Measurements from ENCODE around the gene CEP89. TPM values are rescaled to one million over a fixed set of nuclear protein-coding genes. Genes with fewer than 3 reads are reported as not detected.
A peak's percentile ranks its signal among the peaks of the same experiment; 100 is the strongest.

Gene CEP89
- total RNA-seq, 1 experiment from 2014 or later = 3.2 TPM

GRCh38 chr19:32830231-32831014 is 141.3 kb downstream of the CEP89 start:
- Histone ChIP-seq H3K27ac (ENCODE audit: low read length) (no peak overlapping the region), H3K4me1 (ENCODE audit: low read length) (no peaks in the 10 kb centered on the region), H3K9me3 (ENCODE audit: low read length) (no peaks in the 10 kb centered on the region), H3K27me3 (ENCODE audit: low read length) (no peaks in the 10 kb centered on the region), H3K4me2 (ENCODE audit: low read depth, low read length, poor library complexity, severe bottlenecking) (no peak overlapping the region), H3K4me3 (ENCODE audit: low read length) (no peak overlapping the region), H3K9ac (ENCODE audit: low read length) (no peak overlapping the region), H3K9me2 (replicated peaks; ENCODE audit: insufficient read depth, low read length) (no peaks in the 10 kb centered on the region), H2AFZ (ENCODE audit: low read length) (no peak overlapping the region), H3K79me2 (ENCODE audit: low read length) (no peaks in the 10 kb centered on the region), H3K36me3 (ENCODE audit: insufficient read depth, low read length) (no peaks in the 10 kb centered on the region), H4K20me1 (ENCODE audit: insufficient read depth, low read depth, low read length) (no peaks in the 10 kb centered on the region)
- DNase-seq = peak; percentile 33

DNA sequence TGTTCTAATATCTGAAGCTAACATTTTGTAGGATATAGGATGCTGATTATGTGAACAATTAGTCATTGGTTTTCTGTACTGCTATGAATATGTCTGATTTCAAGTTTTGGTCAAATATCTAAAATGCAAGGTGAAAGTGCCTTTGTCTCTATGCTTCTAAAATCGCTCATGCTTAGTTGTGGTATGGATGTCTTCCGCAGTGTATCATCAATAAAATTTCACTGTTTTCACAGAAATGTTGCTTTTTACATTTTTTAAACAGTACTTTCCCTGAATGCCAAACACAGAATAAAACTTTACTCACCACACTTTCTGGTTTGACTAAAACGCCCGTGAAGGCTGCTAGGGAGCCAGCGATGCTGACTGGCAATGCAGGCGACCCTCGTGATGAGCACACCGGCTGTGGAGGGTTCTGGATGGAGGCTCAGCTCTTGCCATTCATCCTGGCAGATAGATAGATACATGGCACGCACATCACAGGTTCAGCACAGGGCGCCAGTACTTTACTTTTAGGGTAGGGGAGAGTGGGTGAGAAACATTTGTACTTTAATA is 142.3 kb downstream of the CEP89 start:
- no peaks in the 10 kb centered on the region for H3K79me2 ChIP-seq (ENCODE audit: low read length)
- H3K4me3 ChIP-seq (ENCODE audit: low read length) = no peak overlapping the region
- H3K4me2 ChIP-seq (ENCODE audit: low read depth, low read length, poor library complexity, severe bottlenecking) = no peak overlapping the region
- H3K4me1 ChIP-seq (ENCODE audit: low read length) = no peaks in the 10 kb centered on the region
- no peaks in the 10 kb centered on the region for H3K9me3 ChIP-seq (ENCODE audit: low read length)
- no peak overlapping the region for H3K9ac ChIP-seq (ENCODE audit: low read length)
- peak; percentile 28 for DNase-seq
- H2AFZ ChIP-seq (ENCODE audit: low read length) = no peak overlapping the region
- no peaks in the 10 kb centered on the region for H4K20me1 ChIP-seq (ENCODE audit: insufficient read depth, low read depth, low read length)
- H3K9me2 ChIP-seq (replicated peaks; ENCODE audit: insufficient read depth, low read length) = no peaks in the 10 kb centered on the region
- no peak overlapping the region for H3K27ac ChIP-seq (ENCODE audit: low read length)
- H3K27me3 ChIP-seq (ENCODE audit: low read length) = no peaks in the 10 kb centered on the region
- H3K36me3 ChIP-seq (ENCODE audit: insufficient read depth, low read length) = no peaks in the 10 kb centered on the region

DNA sequence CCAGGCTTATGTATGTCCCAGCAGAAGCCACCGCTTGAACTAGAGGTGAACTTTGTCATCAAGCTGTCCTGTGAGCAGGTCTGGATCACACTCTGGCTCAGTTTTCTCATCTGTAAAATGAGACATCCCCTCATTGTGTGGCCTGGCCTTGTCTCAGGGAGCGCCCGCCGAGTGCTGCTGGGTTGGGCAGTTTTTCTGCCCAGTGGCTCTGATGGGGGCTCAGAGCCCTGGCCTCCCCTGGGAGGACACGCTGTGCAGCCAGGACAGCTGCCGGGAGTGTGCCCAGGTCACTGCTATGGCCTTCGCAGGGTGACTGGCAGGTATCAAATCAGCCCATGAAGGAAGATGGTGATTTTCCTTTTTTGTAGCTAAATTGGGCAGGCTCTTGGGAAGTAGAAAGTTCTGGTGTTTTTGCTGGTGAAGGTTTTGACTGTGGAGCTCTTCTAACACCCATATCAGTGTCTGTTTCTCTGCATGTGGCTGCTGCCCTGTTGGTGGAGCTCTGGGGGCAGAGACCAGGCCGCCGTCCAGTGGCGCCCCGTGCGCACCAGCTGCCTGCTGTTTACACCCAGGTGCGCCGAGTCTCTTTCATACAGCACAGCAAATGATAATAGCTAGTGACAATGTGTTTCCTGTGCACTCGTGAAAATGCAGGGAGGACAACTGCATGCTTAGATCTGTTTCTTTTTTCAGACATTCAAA is 143.0 kb downstream of the CEP89 start:
- DNase-seq = no peak
- no peak overlapping the region for H2AFZ ChIP-seq (ENCODE audit: low read length)

GRCh38 chr19:32828139-32828538 is 143.6 kb downstream of the CEP89 start:
- Histone ChIP-seq H3K9me2 (replicated peaks; ENCODE audit: insufficient read depth, low read length) (no peaks in the 10 kb centered on the region), H3K4me2 (ENCODE audit: low read depth, low read length, poor library complexity, severe bottlenecking) (no peak overlapping the region), H2AFZ (ENCODE audit: low read length) (no peak overlapping the region), H3K4me1 (ENCODE audit: low read length) (no peaks in the 10 kb centered on the region), H3K27ac (ENCODE audit: low read length) (no peak overlapping the region), H3K4me3 (ENCODE audit: low read length) (no peak overlapping the region), H4K20me1 (ENCODE audit: insufficient read depth, low read depth, low read length) (no peaks in the 10 kb centered on the region), H3K79me2 (ENCODE audit: low read length) (no peaks in the 10 kb centered on the region), H3K9me3 (ENCODE audit: low read length) (no peaks in the 10 kb centered on the region), H3K9ac (ENCODE audit: low read length) (no peak overlapping the region), H3K27me3 (ENCODE audit: low read length) (no peaks in the 10 kb centered on the region), H3K36me3 (ENCODE audit: insufficient read depth, low read length) (no peaks in the 10 kb centered on the region)
- DNase-seq = peak; percentile 11

More for the DNA sequence above, 143.0 kb downstream of the CEP89 start:
- no peaks in the 10 kb centered on the region for H3K9me2 ChIP-seq (replicated peaks; ENCODE audit: insufficient read depth, low read length)
- H3K79me2 ChIP-seq (ENCODE audit: low read length) = no peaks in the 10 kb centered on the region
- no peak overlapping the region for H3K4me2 ChIP-seq (ENCODE audit: low read depth, low read length, poor library complexity, severe bottlenecking)
- H3K27me3 ChIP-seq (ENCODE audit: low read length) = no peaks in the 10 kb centered on the region
- no peaks in the 10 kb centered on the region for H3K4me1 ChIP-seq (ENCODE audit: low read length)
- H3K27ac ChIP-seq (ENCODE audit: low read length) = no peak overlapping the region
- no peaks in the 10 kb centered on the region for H3K9me3 ChIP-seq (ENCODE audit: low read length)
- H3K9ac ChIP-seq (ENCODE audit: low read length) = no peak overlapping the region
- no peaks in the 10 kb centered on the region for H3K36me3 ChIP-seq (ENCODE audit: insufficient read depth, low read length)
- no peak overlapping the region for H3K4me3 ChIP-seq (ENCODE audit: low read length)
- no peaks in the 10 kb centered on the region for H4K20me1 ChIP-seq (ENCODE audit: insufficient read depth, low read depth, low read length)

Small RNAs within 50 kb of the gene (small RNA-seq; reads per million reads assigned to genes)
- 0.36 reads per million for gene RN7SKP22

Other genes with a start within 250 kb of the CEP89 start
- not detected in 2 replicates for gene SLC7A9, start 102.2 kb downstream of the CEP89 start, total RNA-seq (2014; rRNA removed; shearing (Covaris generic); ENCODE audit: low replicate concordance)
- 4.4 and 10.5 TPM in 2 replicates for gene FAAP24, start 284 bp upstream of the CEP89 start, total RNA-seq (2014; rRNA removed; shearing (Covaris generic); ENCODE audit: low replicate concordance)
- 2.8 and 4.3 TPM in 2 replicates for gene RHPN2, start 92.9 kb upstream of the CEP89 start, total RNA-seq (2014; rRNA removed; shearing (Covaris generic); ENCODE audit: low replicate concordance)
- 2.9 and 3.4 TPM in 2 replicates for gene GPATCH1, start 109.2 kb upstream of the CEP89 start, total RNA-seq (2014; rRNA removed; shearing (Covaris generic); ENCODE audit: low replicate concordance)
- not detected in 2 replicates for gene WDR88, start 160.2 kb upstream of the CEP89 start, total RNA-seq (2014; rRNA removed; shearing (Covaris generic); ENCODE audit: low replicate concordance)
- not detected in 2 replicates for gene LRP3, start 222.4 kb upstream of the CEP89 start, total RNA-seq (2014; rRNA removed; shearing (Covaris generic); ENCODE audit: low replicate concordance)

Data from Karpas-422 (cell line).